ENCODE data around the gene TMEM39B.
A peak's percentile ranks its signal among the peaks of the same experiment; 100 is the strongest.
"Not testable (repeated sequence)": the region's sequence is repeated elsewhere in the genome, so short reads cannot be mapped to it uniquely, and the experiment has no call there.

Gene TMEM39B

DNA sequence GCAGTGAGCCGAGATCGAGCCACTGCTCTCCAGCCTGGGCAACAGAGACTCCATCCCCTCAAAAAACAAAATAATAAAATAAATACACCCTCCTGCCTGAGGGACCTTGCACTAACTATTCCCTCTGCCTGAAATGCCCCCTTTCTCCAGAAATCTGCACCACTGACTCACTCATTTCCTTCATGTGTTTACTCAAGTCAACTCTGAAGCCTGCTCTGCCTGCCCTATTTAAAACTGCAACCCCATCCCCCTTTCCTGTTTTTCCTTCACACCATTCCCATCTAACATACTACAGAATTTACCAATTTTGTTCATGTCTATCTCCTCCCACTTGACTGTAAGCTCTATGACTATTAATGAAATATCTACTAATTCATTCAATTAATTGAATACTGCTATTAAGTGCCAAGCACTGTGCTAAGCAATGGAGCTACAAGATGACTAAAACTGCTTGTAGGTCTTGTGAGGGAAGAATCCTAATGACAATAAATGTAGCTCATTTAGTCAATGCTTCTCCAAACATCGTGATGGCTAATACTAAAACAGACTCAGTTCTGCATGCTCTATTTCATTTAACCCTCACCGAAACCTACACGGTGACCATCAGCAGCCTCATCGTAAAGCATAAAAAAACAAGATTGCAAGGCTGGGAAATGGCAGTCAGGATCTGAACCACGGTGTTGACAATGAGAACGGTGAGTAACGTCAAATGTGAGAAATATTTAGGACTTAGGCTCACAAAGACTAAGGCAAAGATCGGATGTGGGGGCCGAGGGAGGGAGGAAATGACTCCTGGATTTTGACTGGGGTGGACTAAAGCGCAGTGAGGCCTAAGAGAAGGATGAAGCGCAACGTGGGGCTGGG is 749 bp upstream of the TMEM39B start:
- no peak for DNase-seq

DNA sequence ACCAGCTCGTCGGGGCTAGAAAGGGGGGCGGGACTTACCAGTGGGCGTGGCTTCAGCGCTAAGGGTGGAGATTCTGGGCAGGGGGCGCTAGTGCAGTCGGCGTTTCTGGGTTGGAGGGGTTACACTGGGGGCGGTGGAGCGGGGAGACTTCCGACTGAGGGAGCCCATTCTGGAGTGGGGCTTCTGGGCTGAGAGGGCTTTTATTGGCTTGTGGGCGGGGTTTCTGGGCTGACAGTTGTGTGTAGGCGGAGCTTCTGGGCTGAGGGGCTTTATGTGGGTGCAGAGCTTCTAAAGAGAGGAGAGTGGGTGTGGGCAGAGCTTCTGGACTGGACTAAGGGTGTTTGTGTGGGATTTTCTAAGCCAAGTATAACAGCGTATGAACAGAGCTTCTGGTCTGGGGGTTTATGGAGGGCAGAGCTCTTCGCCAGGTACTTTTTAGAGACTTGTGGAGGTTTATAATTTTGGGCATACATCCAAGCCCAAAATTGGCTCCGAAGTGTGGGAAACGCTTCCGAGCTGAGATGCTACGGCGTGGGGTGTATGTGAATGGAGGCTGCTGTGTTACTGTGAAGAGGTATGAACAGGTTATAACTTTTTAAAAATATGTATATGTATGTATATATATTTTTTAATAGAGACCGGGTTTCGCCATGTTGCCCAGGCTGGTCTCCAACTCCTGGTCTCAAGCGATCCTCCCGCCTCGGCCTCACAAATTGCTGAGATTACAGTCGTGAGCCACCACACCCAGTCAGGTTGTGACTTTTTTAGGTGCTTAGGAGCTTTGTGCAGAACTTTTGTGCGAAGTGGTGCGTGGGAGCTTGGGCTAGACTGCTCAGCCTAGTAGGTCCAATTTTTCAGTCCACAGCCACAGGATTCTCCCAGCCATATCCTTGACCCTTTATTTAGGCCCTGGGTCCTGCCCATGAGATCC is 825 bp downstream of the TMEM39B start:
- DNase-seq, result peak; percentile 65

DNA sequence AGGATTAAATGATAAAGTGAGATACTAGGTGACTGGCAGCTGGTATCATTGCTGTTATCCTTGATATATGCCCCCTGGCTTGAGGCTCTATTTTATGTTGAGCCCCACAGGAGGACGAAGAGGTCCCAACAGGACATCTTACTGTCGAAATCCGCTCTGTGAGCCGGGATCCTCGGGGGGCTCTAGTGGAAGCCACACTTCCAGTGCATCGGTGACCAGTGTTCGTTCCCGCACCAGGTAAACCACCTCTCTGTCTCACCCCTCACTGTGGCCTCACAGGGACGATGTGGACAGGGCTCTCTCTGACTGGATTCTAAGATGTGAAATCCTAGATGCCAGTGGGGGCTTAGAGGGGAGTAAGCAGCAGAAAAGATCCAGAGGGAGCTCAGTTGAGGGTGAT is 2.1 kb downstream of the TMEM39B start:
- DNase-seq, result no peak

- DNase-seq, result no peak
Observed at GRCh38 chr1:32077451-32077850, 4.7 kb downstream of the TMEM39B start.

DNA sequence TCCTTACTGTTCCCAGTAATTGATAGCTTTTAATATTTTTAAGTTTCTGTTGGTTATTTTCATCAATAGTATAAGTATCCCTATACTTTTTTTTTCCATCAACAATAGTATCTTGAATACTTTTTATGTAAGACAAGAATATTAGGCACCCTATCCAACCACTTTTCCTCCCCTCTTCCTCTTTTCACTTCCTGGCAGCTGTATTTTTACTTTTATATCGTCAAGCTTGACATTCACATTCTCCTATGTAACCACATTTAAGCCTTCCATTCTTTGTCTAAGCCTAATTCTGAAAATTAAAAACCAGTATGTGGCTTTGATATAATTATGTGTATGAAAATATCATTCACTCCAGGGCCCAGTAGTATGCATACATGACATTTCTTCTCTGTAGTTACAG is 9.3 kb downstream of the TMEM39B start:
- no peak for DNase-seq

- DNase-seq, result not testable (repeated sequence)
Observed at GRCh38 chr1:32086381-32086780, 13.6 kb downstream of the TMEM39B start.

GRCh38 chr1:32091176-32091575 is 18.4 kb downstream of the TMEM39B start:
- DNase-seq, result no peak

GRCh38 chr1:32091591-32091990 is 18.9 kb downstream of the TMEM39B start:
- no peak for DNase-seq

DNA sequence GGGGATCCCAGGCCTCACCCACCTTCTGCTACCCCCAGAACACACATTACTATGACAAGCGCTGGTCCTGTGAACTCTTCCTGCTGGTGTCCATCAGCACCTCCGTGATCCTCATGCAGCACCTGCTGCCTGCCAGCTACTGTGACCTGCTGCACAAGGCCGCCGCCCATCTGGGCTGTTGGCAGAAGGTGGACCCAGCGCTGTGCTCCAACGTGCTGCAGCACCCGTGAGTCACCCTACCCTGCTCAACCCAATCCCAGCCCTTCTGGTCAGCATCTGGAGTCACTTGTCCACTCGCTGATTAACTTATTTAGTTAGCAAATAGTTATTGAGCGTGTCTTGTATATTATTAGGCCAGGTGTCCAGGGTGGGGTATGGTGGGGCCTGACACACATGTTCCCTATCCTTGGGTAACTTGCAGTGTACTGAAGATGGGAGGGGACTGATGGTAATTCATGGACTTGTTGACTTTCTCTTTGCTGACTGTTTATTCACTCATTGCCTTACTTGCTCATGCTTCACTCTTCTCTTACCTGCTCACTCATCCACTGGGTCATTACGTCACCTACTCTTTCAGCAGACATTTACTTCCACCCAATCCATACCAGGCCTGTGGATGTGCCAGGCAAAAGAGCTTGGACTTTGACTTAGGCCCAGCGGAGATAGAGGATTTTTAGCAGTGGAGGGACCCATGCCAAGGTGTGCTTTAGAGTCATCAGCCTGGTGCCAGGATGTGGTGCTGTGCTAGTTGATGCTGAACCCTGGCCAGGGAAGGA is 22.2 kb downstream of the TMEM39B start:
- no peak for DNase-seq

- no peak for DNase-seq
Observed at GRCh38 chr1:32099426-32099825, 26.7 kb downstream of the TMEM39B start.

DNA sequence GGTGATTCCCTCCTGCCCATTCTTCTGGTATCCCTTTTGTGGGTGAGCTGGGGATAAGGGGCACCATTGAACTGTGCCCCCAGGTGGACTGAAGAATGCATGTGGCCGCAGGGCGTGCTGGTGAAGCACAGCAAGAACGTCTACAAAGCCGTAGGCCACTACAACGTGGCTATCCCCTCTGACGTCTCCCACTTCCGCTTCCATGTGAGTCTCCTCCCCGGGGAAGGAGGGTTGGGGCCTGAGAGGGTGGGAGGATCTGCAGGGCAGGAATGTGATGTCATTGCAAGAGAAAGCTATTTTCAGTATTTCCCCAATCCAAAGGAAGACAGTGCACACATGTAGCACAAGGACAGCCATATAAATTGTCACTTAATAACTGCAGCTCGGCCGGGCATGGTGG is 27.6 kb downstream of the TMEM39B start:
- no peak for DNase-seq

DNA sequence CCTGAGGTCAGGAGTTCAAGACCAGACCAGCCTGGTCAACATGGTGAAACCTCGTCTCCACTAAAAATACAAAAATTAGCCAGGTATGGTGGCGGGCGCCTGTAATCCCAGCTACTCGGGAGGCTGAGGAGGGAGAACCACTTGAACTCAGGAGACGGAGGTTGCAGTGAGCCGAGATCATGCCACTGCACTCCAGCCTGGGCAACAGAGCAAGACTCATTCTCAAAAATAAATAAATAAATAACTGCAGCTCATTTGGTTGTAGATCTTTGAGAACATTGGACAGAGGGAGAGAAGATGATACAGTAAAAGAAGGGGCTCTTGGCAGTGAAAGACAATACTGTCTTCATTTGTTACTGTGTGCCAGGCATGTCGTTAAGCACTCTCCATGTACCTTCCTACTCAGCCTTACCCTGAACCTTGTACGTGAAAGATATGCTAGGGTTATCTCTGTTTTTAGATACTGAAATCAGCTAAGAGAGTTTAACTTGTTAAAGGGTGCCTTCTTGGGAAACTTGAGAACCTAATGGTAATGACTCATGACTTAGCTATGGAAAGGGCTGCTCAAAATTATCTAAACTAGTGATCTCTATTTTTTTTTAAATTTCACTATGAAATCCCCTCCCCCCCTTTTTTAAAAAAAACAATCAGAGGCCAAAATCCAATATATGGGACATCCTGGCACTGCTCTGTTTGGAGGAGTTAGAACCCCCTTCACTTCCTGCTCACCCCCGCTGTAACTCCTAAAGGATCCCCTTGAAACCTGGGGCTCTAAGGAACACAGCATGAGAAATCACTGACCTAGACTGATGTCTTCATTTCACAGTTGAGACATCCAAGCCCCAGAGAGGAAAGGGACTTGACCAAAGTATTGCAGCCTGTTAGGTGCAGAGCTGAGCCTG is 28.3 kb downstream of the TMEM39B start:
- DNase-seq, result no peak

DNA sequence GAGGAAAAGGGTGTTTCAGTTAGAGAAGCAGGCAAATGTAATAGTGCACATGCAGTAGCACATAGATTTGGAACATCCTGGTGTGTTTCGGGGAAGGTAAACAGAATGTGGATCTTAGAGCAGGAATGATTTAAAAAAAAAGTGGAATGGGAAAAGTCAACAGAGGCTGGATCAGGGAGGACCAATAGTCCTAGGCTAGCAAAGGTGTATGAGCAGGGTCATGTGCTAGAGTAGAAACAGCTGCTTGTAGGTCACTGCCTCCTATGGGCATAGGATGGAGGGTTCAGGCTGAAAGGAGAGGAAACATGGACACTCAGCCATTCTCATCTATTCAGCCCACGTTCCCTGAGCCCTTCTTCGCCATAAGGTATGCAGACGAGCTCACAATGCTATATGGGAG is 31.4 kb downstream of the TMEM39B start:
- no peak for DNase-seq

DNA sequence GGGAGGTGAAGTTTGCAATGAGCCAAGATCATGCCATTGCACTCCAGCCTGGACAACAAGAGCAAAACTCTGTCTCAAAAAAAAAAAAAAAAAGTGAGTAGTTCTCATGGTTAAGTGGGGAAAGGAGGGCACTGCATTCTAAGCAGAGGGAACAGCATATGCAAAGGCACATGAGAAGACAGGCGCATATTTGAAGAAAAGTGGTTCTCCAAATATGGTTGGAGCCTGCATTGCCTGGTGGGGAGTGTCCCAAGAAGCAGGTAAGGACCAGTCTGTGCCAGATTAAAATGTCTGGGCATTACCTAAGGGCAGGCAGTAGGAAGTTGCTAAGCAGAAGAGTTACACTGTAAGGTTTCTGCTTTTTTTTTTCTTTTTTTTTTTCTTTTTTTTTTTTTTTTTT is 32.6 kb downstream of the TMEM39B start:
- DNase-seq, result no peak

DNA sequence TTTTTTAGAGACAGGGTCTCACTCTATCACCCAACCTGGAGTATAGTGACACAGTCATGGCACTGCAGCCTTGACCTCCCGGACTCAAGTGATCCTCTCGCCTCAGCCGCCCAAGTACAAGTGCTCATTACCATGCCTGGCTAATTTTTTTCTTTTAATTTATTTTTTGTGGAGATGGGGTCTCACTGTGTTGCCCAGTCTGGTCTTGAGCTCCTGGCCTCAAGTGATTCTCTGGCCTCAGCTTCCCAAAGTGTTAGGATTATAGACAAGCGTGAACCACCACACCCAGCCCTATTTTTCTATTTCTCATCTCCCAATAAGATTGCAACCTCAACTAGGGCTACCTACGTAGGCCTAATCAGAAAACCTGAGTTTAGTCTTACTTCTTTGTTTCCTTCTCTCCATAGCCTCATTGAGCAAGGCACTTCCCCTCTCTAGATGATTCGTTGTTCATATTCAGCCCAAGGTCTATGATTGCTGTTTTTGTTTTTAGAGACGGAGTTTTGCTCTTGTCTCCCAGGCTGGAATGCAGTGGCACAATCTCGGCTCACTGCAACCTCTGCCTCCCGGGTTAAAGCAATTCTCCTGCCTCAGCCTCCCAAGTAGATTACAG is 34.0 kb downstream of the TMEM39B start:
- DNase-seq, result no peak

DNA sequence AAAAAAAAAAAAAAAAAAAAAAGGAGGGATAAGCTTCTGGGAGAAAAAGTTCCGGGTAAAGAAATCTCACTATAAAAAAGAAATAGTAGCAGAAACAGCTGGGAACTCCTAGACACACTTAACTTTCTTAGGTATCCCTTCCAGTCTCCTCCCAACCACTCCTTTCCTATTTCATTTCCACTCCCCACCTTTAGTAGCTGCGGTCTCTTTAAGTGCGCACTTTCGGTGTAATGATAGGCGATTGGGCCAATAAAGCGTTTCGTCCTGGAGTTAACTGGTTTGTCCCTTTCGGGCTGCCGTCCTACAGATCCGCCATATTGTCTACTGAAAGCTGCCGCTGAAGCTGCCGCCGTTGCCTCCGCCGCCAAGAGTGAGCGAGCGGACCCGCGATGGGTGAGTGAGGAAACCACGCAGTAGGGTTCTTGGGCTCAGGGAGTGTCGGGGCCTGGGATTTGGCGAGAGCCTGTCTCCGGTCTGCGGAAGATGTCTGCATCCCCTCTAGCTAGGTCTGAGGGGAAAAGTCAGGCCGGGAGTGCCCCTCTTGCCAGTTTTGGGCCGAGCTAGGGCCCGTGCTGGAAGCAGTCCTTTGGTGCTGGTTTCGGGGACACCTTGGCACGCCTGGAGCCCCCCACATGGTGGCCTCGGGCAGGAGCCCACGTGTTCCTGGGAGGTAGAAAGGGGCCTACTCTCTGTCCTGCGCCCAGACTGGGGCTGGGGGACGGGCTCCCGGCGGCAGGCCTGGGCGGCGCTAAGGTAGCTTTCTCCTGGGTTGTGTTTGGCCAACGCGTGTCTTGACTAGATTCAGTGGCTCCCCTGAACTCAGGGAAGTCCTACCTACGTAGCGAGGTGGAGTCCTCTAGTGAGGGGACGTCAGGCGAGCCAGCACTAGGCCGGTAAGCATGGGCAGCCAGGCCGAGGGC is 35.3 kb downstream of the TMEM39B start, which contains the start of gene KPNA6:
TSS of gene KPNA6 (plus strand) at position 315 of the 920 bp plus-strand sequence. CDS start at position 390, 75 bp downstream.
- peak; percentile 96 for DNase-seq

- no peak for DNase-seq
Observed at GRCh38 chr1:32111040-32111623, 38.4 kb downstream of the TMEM39B start.

DNA sequence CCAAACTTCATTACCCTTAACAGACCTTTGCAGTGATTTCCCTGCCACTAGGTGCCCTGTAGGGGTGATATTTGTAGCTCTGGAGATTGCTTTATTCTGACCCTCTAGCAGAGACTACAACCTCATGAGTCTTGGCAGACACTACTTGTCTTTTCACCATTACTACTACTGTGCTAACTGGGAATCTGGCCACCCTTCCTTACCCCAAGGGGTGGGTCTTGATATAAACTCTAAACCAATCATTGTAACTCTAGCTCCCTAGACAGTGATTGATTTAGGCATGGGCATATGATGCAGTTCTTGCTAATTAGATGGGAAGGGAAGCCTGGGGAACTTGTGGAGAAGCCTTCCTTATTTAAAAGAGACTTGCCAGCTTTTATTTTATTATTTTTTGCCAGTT is 39.0 kb downstream of the TMEM39B start:
- no peak for DNase-seq

- DNase-seq, result no peak
Observed at GRCh38 chr1:32112806-32113375, 40.2 kb downstream of the TMEM39B start.

All from NCI-H2081 treated with DMSO at 0.1 percent for 48 hours (cell line).